LNCAP (cell line): ENCODE data around the gene RNF220.

Experiments used
- CTCF ChIP-seq: fragments of 450-650 bp; IDR thresholded peaks from 2 replicates; pipeline ENCODE4 v1.5.1; 2017; ENCODE audit warnings: mild to moderate bottlenecking

The RNF220 gene

GRCh38 chr1:44489481-44489880, 84.4 kb downstream of the RNF220 start:
- no peak for TF ChIP-seq CTCF

GRCh38 chr1:44496541-44497171, 91.6 kb downstream of the RNF220 start:
- no peak for TF ChIP-seq CTCF

DNA sequence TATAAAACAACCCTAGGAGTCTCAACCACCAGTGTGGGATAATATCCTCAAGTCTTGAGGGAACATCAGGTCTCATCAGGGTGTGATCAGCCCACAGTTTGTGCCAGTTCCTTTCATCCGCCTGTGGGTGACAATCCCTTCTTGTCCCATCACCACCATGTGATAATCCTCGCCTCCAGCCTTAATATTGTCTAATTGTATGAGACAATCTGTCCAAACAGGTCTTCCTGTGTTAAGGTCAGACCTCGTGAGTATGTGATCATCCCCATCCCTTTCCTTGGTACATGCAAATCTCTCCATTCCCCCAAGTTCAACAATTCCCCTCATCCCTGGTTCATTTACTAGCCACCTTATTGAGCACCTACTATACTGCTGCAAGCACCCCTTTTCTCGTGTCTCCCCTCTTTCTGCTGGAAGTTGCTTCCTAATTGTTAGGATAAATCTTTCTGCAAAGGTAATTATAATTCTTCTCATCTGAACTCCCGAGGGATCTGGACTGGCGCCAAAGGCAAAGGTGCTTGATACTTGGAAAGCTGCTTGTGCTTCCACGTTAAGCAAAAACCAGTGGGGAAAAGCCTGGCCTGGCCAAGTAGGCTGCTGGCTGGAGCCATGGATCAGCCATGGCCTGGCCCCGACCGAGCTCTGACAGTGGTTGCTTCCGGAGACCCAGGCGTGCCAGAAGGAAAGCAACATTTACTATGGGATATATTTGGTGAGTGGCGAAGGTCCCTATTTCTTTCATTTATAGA, 92.5 kb downstream of the RNF220 start:
- no peak for TF ChIP-seq CTCF

- TF ChIP-seq CTCF, result no peak
Measured at GRCh38 chr1:44499306-44499705, 94.3 kb downstream of the RNF220 start.

- no peak; the same call in 1 of the 2 replicates for TF ChIP-seq CTCF
Measured at GRCh38 chr1:44500181-44501046, 95.4 kb downstream of the RNF220 start.

DNA sequence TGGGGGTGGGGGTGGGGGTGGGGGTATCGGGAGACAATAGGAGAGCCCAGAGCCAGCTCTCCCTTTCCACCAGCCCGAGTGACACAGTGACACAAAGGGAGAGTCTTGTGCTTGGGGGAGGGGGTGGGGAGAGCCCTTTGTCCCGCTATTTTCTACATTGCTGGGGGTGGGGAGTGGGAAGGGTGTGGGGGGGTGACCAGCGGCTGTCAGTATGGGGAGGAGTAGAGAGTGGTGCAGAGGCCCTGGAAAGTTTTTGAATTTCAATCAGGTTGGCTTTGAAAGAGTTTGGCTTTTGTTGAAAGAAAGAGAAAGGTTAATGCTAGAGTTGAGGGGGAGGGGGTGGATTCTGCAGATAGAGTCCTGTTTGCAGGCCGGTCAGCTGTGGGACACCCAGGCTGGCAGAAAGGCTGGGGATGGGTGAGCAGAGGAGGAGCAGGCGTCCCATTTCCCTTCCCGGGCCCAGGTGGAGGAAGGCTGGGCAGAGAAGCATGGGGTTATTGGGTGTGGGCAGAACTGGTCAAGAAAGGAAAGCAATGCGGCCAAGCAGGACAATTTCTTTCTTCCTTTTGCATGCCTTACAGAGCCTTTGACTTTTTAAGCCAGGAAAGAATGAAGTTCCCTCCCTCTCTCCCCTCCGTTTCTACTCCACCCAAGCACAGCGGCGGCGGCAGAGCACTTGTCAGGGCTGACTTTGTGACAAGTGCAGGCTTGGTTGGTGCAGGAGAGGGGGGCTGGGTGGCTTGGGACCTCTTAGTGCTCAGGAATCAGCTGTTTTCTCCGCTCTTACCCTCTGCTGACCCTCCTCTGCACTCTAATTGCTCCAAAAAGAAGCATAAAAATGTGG, 96.2 kb downstream of the RNF220 start:
- no peak for TF ChIP-seq CTCF

DNA sequence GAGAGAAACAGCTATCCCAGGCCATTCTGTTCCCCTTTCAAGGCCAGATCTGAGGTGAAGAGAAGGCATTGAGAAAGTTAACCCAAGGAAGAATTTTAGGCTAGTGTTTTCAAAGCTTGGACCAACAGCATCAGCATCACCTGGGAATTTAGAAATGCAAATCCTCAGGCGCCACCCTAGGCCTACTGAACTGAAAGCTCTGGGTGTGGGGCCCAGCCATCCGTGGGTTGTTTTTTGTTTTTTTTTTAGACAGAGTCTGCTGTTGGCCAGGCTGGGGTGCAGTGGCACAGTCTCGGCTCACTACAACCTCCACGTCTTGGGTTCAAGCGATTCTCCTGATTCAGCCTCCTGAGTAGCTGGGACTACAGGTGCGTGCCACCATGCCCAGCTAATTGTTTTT, 98.6 kb downstream of the RNF220 start:
- TF ChIP-seq CTCF, result no peak
